HepG2 (cell line): ENCODE data around the gene SESN1. TPM values are rescaled to one million over a fixed set of nuclear protein-coding genes. Genes with fewer than 3 reads are reported as not detected.
A peak's percentile ranks its signal among the peaks of the same experiment; 100 is the strongest.

Experiments
- CSRNP1 ChIP-seq: sonication (generic); formaldehyde crosslinking; IDR thresholded peaks from 2 replicates; pipeline ENCODE4 v1.8.1; 2023; ENCODE audit warnings: mild to moderate bottlenecking, missing genetic modification reagents
- ETV6 ChIP-seq: sonication (generic); formaldehyde crosslinking; conservative IDR thresholded peaks from 2 replicates; pipeline ENCODE4 v1.4.0; 2020; ENCODE audit warnings: missing genetic modification reagents
- FUBP1 ChIP-seq: sonication (generic); formaldehyde crosslinking; IDR thresholded peaks from 2 replicates; pipeline ENCODE4 v1.5.1; 2020; ENCODE audit warnings: missing genetic modification reagents, mild to moderate bottlenecking, borderline replicate concordance
- LRRFIP1 ChIP-seq: sonication (generic); formaldehyde crosslinking; conservative IDR thresholded peaks from 2 replicates; pipeline ENCODE4 v1.4.0; 2020; ENCODE audit warnings: missing genetic modification reagents
- RAD21 ChIP-seq: fragments of 450-650 bp; formaldehyde crosslinking; IDR thresholded peaks from 2 replicates; pipeline ENCODE4 v1.5.0; 2020; ENCODE audit warnings: mild to moderate bottlenecking
- REXO4 ChIP-seq: sonication (generic); formaldehyde crosslinking; IDR thresholded peaks from 2 replicates; pipeline ENCODE4 v1.8.0; 2022; ENCODE audit warnings: missing genetic modification reagents, mild to moderate bottlenecking, borderline replicate concordance
- RFX5 ChIP-seq: IDR thresholded peaks from 2 replicates; pipeline ENCODE4 v1.6.1; 2011; ENCODE audit warnings: low read depth, low read length, improper control_type of control experiment
- SKI ChIP-seq: fragments of 450-650 bp; IDR thresholded peaks from one replicate; pipeline ENCODE4 v1.6.1; 2018; ENCODE audit warnings: mild to moderate bottlenecking; ENCODE audit not compliant: partially characterized antibody
- SMAD3 ChIP-seq: sonication (generic); formaldehyde crosslinking; IDR thresholded peaks from 2 replicates; pipeline ENCODE4 v1.4.0; 2020; ENCODE audit warnings: missing genetic modification reagents
- THYN1 ChIP-seq: sonication (generic); formaldehyde crosslinking; IDR thresholded peaks from 2 replicates; pipeline ENCODE4 v1.8.1; 2023; ENCODE audit warnings: low read depth, mild to moderate bottlenecking, moderate library complexity, missing genetic modification reagents, borderline replicate concordance
- ZBTB1 ChIP-seq: sonication (generic); formaldehyde crosslinking; IDR thresholded peaks from 2 replicates; pipeline ENCODE4 v1.4.0; 2020; ENCODE audit warnings: missing genetic modification reagents, borderline replicate concordance
- ZBTB8A ChIP-seq: sonication (generic); formaldehyde crosslinking; IDR thresholded peaks from 2 replicates; pipeline ENCODE4 v1.4.0; 2020; ENCODE audit warnings: mild to moderate bottlenecking, low read depth, missing genetic modification reagents, borderline replicate concordance
- ZHX1 ChIP-seq: sonication (generic); formaldehyde crosslinking; IDR thresholded peaks from 2 replicates; pipeline ENCODE4 v1.8.1; 2022; ENCODE audit warnings: low read depth, mild to moderate bottlenecking, missing genetic modification reagents
- ZKSCAN5 ChIP-seq: sonication (generic); formaldehyde crosslinking; IDR thresholded peaks from 2 replicates; pipeline ENCODE4 v1.5.1; 2020; ENCODE audit warnings: mild to moderate bottlenecking, missing genetic modification reagents
- ZNF17 ChIP-seq: sonication (generic); formaldehyde crosslinking; IDR thresholded peaks from 2 replicates; pipeline ENCODE4 v1.5.0; 2020; ENCODE audit warnings: mild to moderate bottlenecking, missing genetic modification reagents
- ZNF180 ChIP-seq: sonication (generic); formaldehyde crosslinking; IDR thresholded peaks from 2 replicates; pipeline ENCODE4 v1.4.0; 2020; ENCODE audit warnings: low read depth, missing genetic modification reagents, borderline replicate concordance
- ZNF292 ChIP-seq: sonication (generic); formaldehyde crosslinking; IDR thresholded peaks from 2 replicates; pipeline ENCODE4 v1.8.1; 2022; ENCODE audit warnings: mild to moderate bottlenecking, low read depth, missing genetic modification reagents, borderline replicate concordance
- ZNF569 ChIP-seq: sonication (generic); formaldehyde crosslinking; IDR thresholded peaks from 2 replicates; pipeline ENCODE4 v1.5.0; 2020; ENCODE audit warnings: mild to moderate bottlenecking, missing genetic modification reagents, moderate library complexity, borderline replicate concordance
- ZNF816 ChIP-seq: sonication (generic); formaldehyde crosslinking; IDR thresholded peaks from 2 replicates; pipeline ENCODE4 v1.8.0; 2022; ENCODE audit warnings: missing genetic modification reagents, mild to moderate bottlenecking, borderline replicate concordance
- ZSCAN31 ChIP-seq: sonication (generic); formaldehyde crosslinking; IDR thresholded peaks from 2 replicates; pipeline ENCODE4 v1.5.0; 2020; ENCODE audit warnings: low read depth, mild to moderate bottlenecking, missing genetic modification reagents
- polyA plus RNA-seq, 8 experiments: library from polyadenylated mRNA; depleted of rRNA in 3 of 8; stranded (reverse) in 7 of 8; unstranded in 1 of 8; fragments of >200 nt; fragmentation: Illumina TruSeq in 4 of 8; extraction: Trizol in 4 of 8; gene quantifications; 2 replicates each; pipeline versions ENCODE4 v1.2.1 to v1.2.3, GENCODE V29; 2011 to 2016; ENCODE audit warnings: low read depth in 4 of 8, missing spikeins in 1 of 8, mixed read lengths in 1 of 8; ENCODE audit not compliant: insufficient read depth in 1 of 8
- total RNA-seq, 5 experiments: library from RNA; depleted of rRNA; stranded (reverse); fragments of >200 nt; fragmentation: Illumina TruSeq; extraction: Trizol; gene quantifications; 2 replicates each; pipeline ENCODE4 v1.2.3, GENCODE V29; 2016; ENCODE audit warnings: low read depth in 1 of 5

SESN1 gene
- total and polyA plus RNA-seq, 2 of the 13 experiments (the other 11 are each of a cell fraction or from before 2014, with no cell fraction given) = 24.9 to 44.7 TPM

GRCh38 chr6:109094416-109095035 lies at the start of gene SESN1 (continued):
- TF ChIP-seq LRRFIP1 (CRISPR knock-in tag) (no peak), THYN1 (no peak), ETV6 (CRISPR knock-in tag) (0 out of 2 replicates have a peak, but pooled peaks have one; percentile 41), FUBP1 (CRISPR knock-in tag) (no peak), RFX5 (no peak), ZNF180 (CRISPR knock-in tag) (no peak), SKI (peak; percentile 88), REXO4 (CRISPR knock-in tag) (0 out of 2 replicates have a peak, but pooled peaks have one; percentile 40), SMAD3 (CRISPR knock-in tag) (no peak), ZNF816 (CRISPR knock-in tag) (no peak; the same call in 1 of the 2 replicates), RAD21 (CRISPR knock-in tag) (peak; percentile 75), ZNF569 (CRISPR knock-in tag) (peak; percentile 72; the same call in 1 of the 2 replicates), ZHX1 (0 out of 2 replicates have a peak, but pooled peaks have one; percentile 58), CSRNP1 (CRISPR knock-in tag) (peak; percentile 87), ZBTB8A (CRISPR knock-in tag) (no peak; the same call in 1 of the 2 replicates), ZKSCAN5 (no peak), ZNF17 (CRISPR knock-in tag) (peak; percentile 31; the same call in 1 of the 2 replicates), ZNF292 (CRISPR knock-in tag) (no peak), ZBTB1 (CRISPR knock-in tag) (no peak), ZSCAN31 (CRISPR knock-in tag) (0 out of 2 replicates have a peak, but pooled peaks have one; percentile 39)
